Endothelial cell of umbilical vein (primary cell): ENCODE data around the gene ZNF25. TPM values are rescaled to one million over a fixed set of nuclear protein-coding genes. Genes with fewer than 3 reads are reported as not detected.

Experiments used
- BruUV-seq: library from RNA; stranded (reverse); fragments of 400-500 nt; replicated peaks from 2 replicates; lab custom pipeline; 2021; lab: Mats Ljungman, UMichigan
- CTCF ChIA-PET: fragments of 300-600, 350-600 bp; sonication (Branson Sonifier 250); formaldehyde crosslinking; loops from one replicate; lab custom pipeline; 2021; ENCODE audit warnings: antibody characterized with exemption, inconsistent platforms; lab: Charles Lee
- POLR2A ChIA-PET: fragments of 300-600, 350-600 bp; sonication (Branson Sonifier 250); formaldehyde crosslinking; loops from one replicate; lab custom pipeline; 2021; ENCODE audit warnings: antibody characterized with exemption, inconsistent platforms; lab: Charles Lee
- DNase-seq: peaks from one replicate; pipeline ENCODE4 v3.0.0-alpha.2; 2011; ENCODE audit warnings: low read depth, low spot score
- FAIRE-seq: peaks from 2 replicates; lab custom pipeline; 2011; peaks lifted over from hg19 to GRCh38; lab: Jason Lieb, UNC
- H2AFZ ChIP-seq: 2 replicates; pipeline ENCODE4 v1.6.0; 2012; ENCODE audit warnings: low read depth, low read length, control low read depth, inconsistent platforms
- H3K27ac ChIP-seq: 2 replicates; pipeline ENCODE4 v1.5.1; 2011; ENCODE audit warnings: low read depth, mild to moderate bottlenecking, control low read depth, low read length, moderate library complexity; ENCODE audit not compliant: insufficient read depth
- H3K27me3 ChIP-seq, 2 experiments: 2 replicates each; pipeline versions ENCODE4 v1.6.0 to v1.6.1; 2011; ENCODE audit warnings: low read length in 2 of 2, mixed read lengths in 1 of 2; ENCODE audit not compliant: control insufficient read depth in 2 of 2, insufficient read depth in 2 of 2
- H3K36me3 ChIP-seq, 2 experiments: 2 replicates in 1 of 2; 3 replicates in 1 of 2; pipeline ENCODE4 v1.5.1; 2011; ENCODE audit warnings: low read length in 2 of 2, mild to moderate bottlenecking in 1 of 2, moderate library complexity in 1 of 2; ENCODE audit not compliant: control insufficient read depth in 2 of 2, insufficient read depth in 2 of 2; ENCODE audit errors: extremely low read depth in 1 of 2
- H3K4me1 ChIP-seq: 3 replicates; pipeline ENCODE4 v1.5.1; 2011; ENCODE audit warnings: mild to moderate bottlenecking, low read length; ENCODE audit not compliant: control insufficient read depth, insufficient read depth; ENCODE audit errors: extremely low read depth
- H3K4me2 ChIP-seq: 2 replicates; pipeline ENCODE4 v1.6.1; 2011; ENCODE audit warnings: low read length, control low read depth, mixed read lengths; ENCODE audit not compliant: insufficient read depth
- H3K4me3 ChIP-seq, 3 experiments: fragments of 200-600 bp in 1 of 3; sonication (generic), shearing (Covaris generic) in 1 of 3; replicated peaks in 1 of 3; 2 replicates each; pipeline ENCODE4 v1.5.1; 2011 to 2016; ENCODE audit warnings: control low read depth in 3 of 3, low read length in 3 of 3, mild to moderate bottlenecking in 2 of 3, inconsistent platforms in 1 of 3, low read depth in 1 of 3, moderate library complexity in 1 of 3; ENCODE audit not compliant: insufficient read depth in 1 of 3
- H3K79me2 ChIP-seq: 2 replicates; pipeline ENCODE4 v1.6.0; 2012; ENCODE audit warnings: low read length, inconsistent platforms; ENCODE audit not compliant: control insufficient read depth, insufficient read depth
- H3K9ac ChIP-seq: replicated peaks from 2 replicates; pipeline ENCODE3; 2011; ENCODE audit warnings: low read length, control low read depth; ENCODE audit not compliant: insufficient read depth; ENCODE audit errors: extremely low read depth
- H3K9me1 ChIP-seq: replicated peaks from 3 replicates; pipeline ENCODE4 v1.6.0; 2011; ENCODE audit warnings: mild to moderate bottlenecking, low read length; ENCODE audit not compliant: control insufficient read depth, insufficient read depth; ENCODE audit errors: extremely low read depth
- H3K9me3 ChIP-seq: replicated peaks from 2 replicates; pipeline ENCODE4 v1.5.1; 2012; ENCODE audit warnings: low read length, inconsistent platforms; ENCODE audit not compliant: control insufficient read depth, insufficient read depth
- H4K20me1 ChIP-seq: replicated peaks from 2 replicates; pipeline ENCODE3; 2011; ENCODE audit warnings: mild to moderate bottlenecking, low read length; ENCODE audit not compliant: control insufficient read depth, insufficient read depth; ENCODE audit errors: extremely low read depth
- EZH2 ChIP-seq: IDR thresholded peaks from 2 replicates; pipeline ENCODE4 v1.6.1; 2012; ENCODE audit warnings: borderline replicate concordance, low read depth, mild to moderate bottlenecking, moderate library complexity, low read length, inconsistent platforms; ENCODE audit not compliant: severe bottlenecking
- FOS ChIP-seq: IDR thresholded peaks from 2 replicates; pipeline ENCODE4 v1.6.1; 2011; ENCODE audit warnings: mild to moderate bottlenecking, low read length, moderate library complexity, borderline replicate concordance; ENCODE audit not compliant: insufficient read depth
- JUN ChIP-seq: IDR thresholded peaks from 2 replicates; pipeline ENCODE4 v1.6.1; 2011; ENCODE audit warnings: borderline replicate concordance, low read depth; ENCODE audit not compliant: insufficient read length, insufficient read depth
- POLR2A ChIP-seq: IDR thresholded peaks from 2 replicates; pipeline ENCODE4 v1.6.1; 2012; ENCODE audit warnings: low read depth, mild to moderate bottlenecking, control low read depth, low read length
- POLR2AphosphoS5 ChIP-seq: IDR thresholded peaks from 2 replicates; pipeline ENCODE4 v1.6.1; 2012; ENCODE audit warnings: low read depth, mild to moderate bottlenecking, control low read depth, low read length, moderate library complexity; ENCODE audit not compliant: insufficient read depth
- dilution Hi-C: fragments of 300-500 bp; cut with MboI; formaldehyde crosslinking; loops from one replicate; pipeline ENCODE4 v1.15.0; 2019; ENCODE audit warnings: low sequenced_read_pairs; ENCODE audit not compliant: extremely low pct_ligation_motif_present
- intact Hi-C: fragments of 100-400 bp; cut with micrococcal nuclease; formaldehyde crosslinking; loops from one replicate; pipeline ENCODE4 v1.10.0; 2022
- polyA plus RNA-seq, 4 experiments: library from polyadenylated mRNA; depleted of rRNA in 3 of 4; stranded (reverse) in 3 of 4; unstranded in 1 of 4; fragments of >200 nt; gene quantifications; 2 replicates each; pipeline versions ENCODE4 v1.2.1 to v1.2.3, GENCODE V29; 2011 to 2012; ENCODE audit warnings: missing spikeins in 1 of 4
- total RNA-seq: library from RNA; stranded (reverse); gene quantifications from 2 replicates; pipeline ENCODE4 v1.2.3, GENCODE V29; 2021
- TF ChIP-seq, protein P1 (sequence below): IDR thresholded peaks from 2 replicates; pipeline ENCODE4 v1.6.1; 2011; ENCODE audit not compliant: insufficient read depth, insufficient read length
- TF ChIP-seq, protein P2 (sequence below), 2 donors: IDR thresholded peaks; 1 replicate in 1 of 2; 2 replicates in 1 of 2; pipeline ENCODE4 v1.5.1; 2011; ENCODE audit warnings: low read length in 2 of 2, mild to moderate bottlenecking in 2 of 2, moderate library complexity in 2 of 2, control low read depth in 1 of 2, inconsistent platforms in 1 of 2, low read depth in 1 of 2; ENCODE audit not compliant: insufficient read depth in 1 of 2; ENCODE audit errors: extremely low read depth in 1 of 2

ZNF25 gene
- total and polyA plus RNA-seq, 2 donors (not counting 3 experiments of a cell fraction or from before 2014, with no cell fraction given) = 2.0 to 5.2 TPM

DNA sequence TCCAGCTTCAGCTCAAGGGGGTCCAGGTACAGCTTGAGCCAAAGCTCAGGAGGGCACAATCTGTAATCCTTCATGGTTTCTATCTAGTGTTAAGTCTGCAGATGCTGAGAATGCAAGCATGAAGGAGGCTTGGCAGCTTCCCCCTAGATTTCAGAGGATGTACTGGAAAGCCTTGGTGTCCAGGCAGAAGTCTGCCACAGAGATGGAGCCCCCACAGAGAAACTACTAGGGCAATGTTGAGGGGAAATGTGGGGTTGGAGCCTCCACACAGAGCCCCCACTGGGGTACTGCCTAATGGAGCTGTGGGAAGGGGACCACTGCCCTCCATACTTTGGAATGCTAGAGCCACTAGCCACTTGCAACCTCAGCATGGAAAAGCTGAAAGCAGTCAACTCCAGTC is 11.4 kb downstream of the ZNF25 start:
- Histone ChIP-seq H3K27me3 (no peaks in the 10 kb centered on the region), H3K79me2 (no peaks in the 10 kb centered on the region), H3K9me1 (no peaks in the 10 kb centered on the region), H3K27ac (no peak overlapping the region), H3K9ac (no peak overlapping the region), H3K4me3 (no peak overlapping the region), H3K36me3 (no peaks in the 10 kb centered on the region), H2AFZ (no peak overlapping the region), H3K4me1 (no peaks in the 10 kb centered on the region), H3K9me3 (no peaks in the 10 kb centered on the region), H3K4me2 (no peak overlapping the region), H4K20me1 (no peaks in the 10 kb centered on the region)
- TF ChIP-seq JUN = no peak
- TF ChIP-seq POLR2AphosphoS5 = no peak
- TF ChIP-seq, protein P1, sequence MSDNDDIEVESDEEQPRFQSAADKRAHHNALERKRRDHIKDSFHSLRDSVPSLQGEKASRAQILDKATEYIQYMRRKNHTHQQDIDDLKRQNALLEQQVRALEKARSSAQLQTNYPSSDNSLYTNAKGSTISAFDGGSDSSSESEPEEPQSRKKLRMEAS = no peak
- TF ChIP-seq POLR2A = no peak
- intact Hi-C loops (no loop called here), dilution Hi-C loops (no loop called here)
- no TSS peak for BruUV-seq
- ChIA-PET POLR2A (no interaction called here), CTCF (interaction anchor here (1.4 kb wide), 1 partner anchor 12 kb away, joined by 5 read pairs; the partner anchor contains the start of gene ZNF25)
- FAIRE-seq (no peak), DNase-seq (no peak)

GRCh38 chr10:37960591-37961137 is 15.8 kb downstream of the ZNF25 start:
- DNase-seq = no peak
- Histone ChIP-seq H2AFZ (no peak overlapping the region), H4K20me1 (no peaks in the 10 kb centered on the region), H3K4me2 (no peak overlapping the region), H3K27me3 (no peaks in the 10 kb centered on the region), H3K9me1 (no peaks in the 10 kb centered on the region), H3K79me2 (no peaks in the 10 kb centered on the region), H3K9me3 (no peaks in the 10 kb centered on the region), H3K27ac (no peak overlapping the region), H3K4me3 (no peak overlapping the region), H3K4me1 (no peaks in the 10 kb centered on the region), H3K36me3 (no peaks in the 10 kb centered on the region), H3K9ac (no peak overlapping the region)
- no peak for TF ChIP-seq FOS
- TF ChIP-seq JUN = no peak
- TF ChIP-seq, protein P2, sequence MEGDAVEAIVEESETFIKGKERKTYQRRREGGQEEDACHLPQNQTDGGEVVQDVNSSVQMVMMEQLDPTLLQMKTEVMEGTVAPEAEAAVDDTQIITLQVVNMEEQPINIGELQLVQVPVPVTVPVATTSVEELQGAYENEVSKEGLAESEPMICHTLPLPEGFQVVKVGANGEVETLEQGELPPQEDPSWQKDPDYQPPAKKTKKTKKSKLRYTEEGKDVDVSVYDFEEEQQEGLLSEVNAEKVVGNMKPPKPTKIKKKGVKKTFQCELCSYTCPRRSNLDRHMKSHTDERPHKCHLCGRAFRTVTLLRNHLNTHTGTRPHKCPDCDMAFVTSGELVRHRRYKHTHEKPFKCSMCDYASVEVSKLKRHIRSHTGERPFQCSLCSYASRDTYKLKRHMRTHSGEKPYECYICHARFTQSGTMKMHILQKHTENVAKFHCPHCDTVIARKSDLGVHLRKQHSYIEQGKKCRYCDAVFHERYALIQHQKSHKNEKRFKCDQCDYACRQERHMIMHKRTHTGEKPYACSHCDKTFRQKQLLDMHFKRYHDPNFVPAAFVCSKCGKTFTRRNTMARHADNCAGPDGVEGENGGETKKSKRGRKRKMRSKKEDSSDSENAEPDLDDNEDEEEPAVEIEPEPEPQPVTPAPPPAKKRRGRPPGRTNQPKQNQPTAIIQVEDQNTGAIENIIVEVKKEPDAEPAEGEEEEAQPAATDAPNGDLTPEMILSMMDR (IDR thresholded peaks at IDR 0.05; ENCODE audit: extremely low read depth in 1 of 2, insufficient read depth in 1 of 2, low read depth in 1 of 2, low read length in 2 of 2) = no peak
- no peak for TF ChIP-seq POLR2A
- TF ChIP-seq POLR2AphosphoS5 = no peak
- TF ChIP-seq, protein P1 = no peak
- TF ChIP-seq EZH2 = no peak
- ChIA-PET CTCF (interaction anchor here (0.8 to 1.2 kb wide), 2 partner anchors 15 to 16 kb away, joined by 3 to 6 read pairs; partner anchors contain the start of gene ZNF25), POLR2A (no interaction called here)
- no TSS peak for BruUV-seq
- intact Hi-C loops (no loop called here), dilution Hi-C loops (no loop called here)
- no peak for FAIRE-seq
